ENCODE results near the gene XIST. TPM values are rescaled to one million over a fixed set of nuclear protein-coding genes. Genes with fewer than 3 reads are reported as not detected.
A peak's percentile ranks its signal among the peaks of the same experiment; 100 is the strongest.

XIST gene
- total RNA-seq, 6 experiments from 2014 or later = not detected

- Mint-ChIP-seq H3K27me3 (ENCODE audit: insufficient read depth) (no peaks in the 10 kb centered on the region), H3K4me3 (no peak overlapping the region), H3K36me3 (ENCODE audit: low read depth) (no peaks in the 10 kb centered on the region), H3K9me3 (no peaks in the 10 kb centered on the region), H3K4me1 (ENCODE audit: low read depth) (no peaks in the 10 kb centered on the region), H3K27ac (no peak overlapping the region)
- TF ChIP-seq CTCF (IDR thresholded peaks at IDR 0.05) = no peak
- DNase-seq = no peak
These were observed 14.6 kb upstream of the XIST start for GRCh38 chrX:73867144-73867543.

- Mint-ChIP-seq H3K27me3 (ENCODE audit: insufficient read depth) (no peaks in the 10 kb centered on the region), H3K4me1 (ENCODE audit: low read depth) (no peaks in the 10 kb centered on the region), H3K27ac (no peak overlapping the region), H3K9me3 (peaks cover 4% of the 10 kb centered on the region; the same call in 1 of the 2 replicates), H3K36me3 (ENCODE audit: low read depth) (0 out of 2 replicates have a peak, but pooled peaks cover 4% of the 10 kb centered on the region), H3K4me3 (no peak overlapping the region)
- no peak for TF ChIP-seq CTCF (IDR thresholded peaks at IDR 0.05)
- no peak for DNase-seq
These were observed 11.3 kb upstream of the XIST start for GRCh38 chrX:73863852-73864251.

GRCh38 chrX:73863268-73863667 is 10.8 kb upstream of the XIST start:
- Mint-ChIP-seq H3K36me3 (ENCODE audit: low read depth) (0 out of 2 replicates have a peak, but pooled peaks cover 4% of the 10 kb centered on the region), H3K27ac (no peak overlapping the region), H3K27me3 (ENCODE audit: insufficient read depth) (no peaks in the 10 kb centered on the region), H3K4me3 (no peak overlapping the region), H3K9me3 (peaks cover 4% of the 10 kb centered on the region; the same call in 1 of the 2 replicates), H3K4me1 (ENCODE audit: low read depth) (no peaks in the 10 kb centered on the region)
- no peak for TF ChIP-seq CTCF (IDR thresholded peaks at IDR 0.05)
- no peak for DNase-seq

- no peaks in the 10 kb centered on the region; the same call in 1 of the 2 replicates for H3K27me3 Mint-ChIP-seq (ENCODE audit: insufficient read depth)
- no peaks in the 10 kb centered on the region for H3K4me1 Mint-ChIP-seq (ENCODE audit: low read depth)
- H3K36me3 Mint-ChIP-seq (ENCODE audit: low read depth) = 0 out of 2 replicates have a peak, but pooled peaks cover 4% of the 10 kb centered on the region
- H3K4me3 Mint-ChIP-seq = no peak overlapping the region
- DNase-seq = no peak
- TF ChIP-seq CTCF (IDR thresholded peaks at IDR 0.05) = no peak
- H3K27ac Mint-ChIP-seq = no peak overlapping the region
- peaks cover 4% of the 10 kb centered on the region; the same call in 1 of the 2 replicates for H3K9me3 Mint-ChIP-seq
These were observed 7.1 kb upstream of the XIST start for GRCh38 chrX:73859622-73860021.

- H3K4me3 Mint-ChIP-seq = no peak overlapping the region
- no peaks in the 10 kb centered on the region for H3K4me1 Mint-ChIP-seq (ENCODE audit: low read depth)
- H3K27me3 Mint-ChIP-seq (ENCODE audit: insufficient read depth) = no peaks in the 10 kb centered on the region; the same call in 1 of the 2 replicates
- H3K27ac Mint-ChIP-seq = no peak overlapping the region
- TF ChIP-seq CTCF (IDR thresholded peaks at IDR 0.05) = peak; percentile 81
- DNase-seq = peak; percentile 45
- H3K9me3 Mint-ChIP-seq = peaks cover 4% of the 10 kb centered on the region; the same call in 1 of the 2 replicates
- H3K36me3 Mint-ChIP-seq (ENCODE audit: low read depth) = 0 out of 2 replicates have a peak, but pooled peaks cover 4% of the 10 kb centered on the region
These were observed 3.0 kb upstream of the XIST start for GRCh38 chrX:73855546-73855945.
